ENCODE measurements around the gene FOXS1. TPM values are rescaled to one million over a fixed set of nuclear protein-coding genes. Genes with fewer than 3 reads are reported as not detected.

The FOXS1 gene
- total and polyA plus RNA-seq, 8 donors: 0.16 to 1.7 (median 0.85) TPM; not detected in 2

GRCh38 chr20:31856516-31856915 lies 11.1 kb upstream of the FOXS1 start:
- DNase-seq (peak in 1 of 6 donors; percentile 41), ATAC-seq (no peak), FAIRE-seq (no peak)
- Histone ChIP-seq H3K4me1 (peaks cover 0 to 10% (median 7%) of the 10 kb centered on the region in 3 donors), H3K27me3 (peaks cover 0 to 2% (median 0%) of the 10 kb centered on the region in 4 donors), H3K36me3 (no peaks in the 10 kb centered on the region), H3K9me3 (no peaks in the 10 kb centered on the region), H3K4me3 (no peak overlapping the region), H3K27ac (no peak overlapping the region)
- 39 to 43% methylated on average over 3 of the region's 3 CpGs for WGBS, 2 donors
- TF ChIP-seq, protein P1, sequence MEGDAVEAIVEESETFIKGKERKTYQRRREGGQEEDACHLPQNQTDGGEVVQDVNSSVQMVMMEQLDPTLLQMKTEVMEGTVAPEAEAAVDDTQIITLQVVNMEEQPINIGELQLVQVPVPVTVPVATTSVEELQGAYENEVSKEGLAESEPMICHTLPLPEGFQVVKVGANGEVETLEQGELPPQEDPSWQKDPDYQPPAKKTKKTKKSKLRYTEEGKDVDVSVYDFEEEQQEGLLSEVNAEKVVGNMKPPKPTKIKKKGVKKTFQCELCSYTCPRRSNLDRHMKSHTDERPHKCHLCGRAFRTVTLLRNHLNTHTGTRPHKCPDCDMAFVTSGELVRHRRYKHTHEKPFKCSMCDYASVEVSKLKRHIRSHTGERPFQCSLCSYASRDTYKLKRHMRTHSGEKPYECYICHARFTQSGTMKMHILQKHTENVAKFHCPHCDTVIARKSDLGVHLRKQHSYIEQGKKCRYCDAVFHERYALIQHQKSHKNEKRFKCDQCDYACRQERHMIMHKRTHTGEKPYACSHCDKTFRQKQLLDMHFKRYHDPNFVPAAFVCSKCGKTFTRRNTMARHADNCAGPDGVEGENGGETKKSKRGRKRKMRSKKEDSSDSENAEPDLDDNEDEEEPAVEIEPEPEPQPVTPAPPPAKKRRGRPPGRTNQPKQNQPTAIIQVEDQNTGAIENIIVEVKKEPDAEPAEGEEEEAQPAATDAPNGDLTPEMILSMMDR (IDR thresholded peaks at IDR 0.05): no peak
- intact Hi-C loops (cut with DNase I): no loop called here

DNA sequence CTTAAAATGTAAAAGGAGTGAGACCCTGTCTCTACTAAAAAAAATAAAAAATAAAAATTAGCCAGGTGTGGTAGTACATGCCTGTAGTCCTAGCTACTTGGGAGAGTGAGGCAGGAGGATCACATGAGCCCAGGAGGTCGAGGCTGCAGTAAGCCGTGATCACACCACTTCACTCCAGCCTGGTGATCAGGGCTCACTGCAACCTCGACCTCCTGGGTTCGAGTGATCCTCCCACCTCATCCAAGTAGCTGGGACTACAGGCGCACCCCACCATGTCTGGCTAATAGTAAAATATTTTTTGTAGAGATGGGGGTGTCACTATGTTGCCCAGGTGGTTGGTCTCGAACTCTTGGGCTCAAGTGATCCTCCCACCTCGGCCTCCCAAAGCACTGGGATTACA lies 8.1 kb upstream of the FOXS1 start:
- Histone ChIP-seq H3K27ac (no peak overlapping the region), H3K4me3 (no peak overlapping the region), H3K9me3 (no peaks in the 10 kb centered on the region), H3K27me3 (peaks cover 0 to 2% (median 0%) of the 10 kb centered on the region in 4 donors), H3K36me3 (no peaks in the 10 kb centered on the region), H3K4me1 (no peaks in the 10 kb centered on the region)
- no peak for DNase-seq
- TF ChIP-seq, protein P1 (IDR thresholded peaks at IDR 0.05): no peak
- intact Hi-C loops (cut with DNase I): loop anchor here in 1 of 3 donors (5.0 kb wide), 1 partner anchor 99 kb away; the partner anchor contains the start of gene PDRG1
- no peak for FAIRE-seq
- WGBS, 2 donors: 45 to 60% methylated on average over 7 of the region's 7 CpGs
- no peak for ATAC-seq

DNA sequence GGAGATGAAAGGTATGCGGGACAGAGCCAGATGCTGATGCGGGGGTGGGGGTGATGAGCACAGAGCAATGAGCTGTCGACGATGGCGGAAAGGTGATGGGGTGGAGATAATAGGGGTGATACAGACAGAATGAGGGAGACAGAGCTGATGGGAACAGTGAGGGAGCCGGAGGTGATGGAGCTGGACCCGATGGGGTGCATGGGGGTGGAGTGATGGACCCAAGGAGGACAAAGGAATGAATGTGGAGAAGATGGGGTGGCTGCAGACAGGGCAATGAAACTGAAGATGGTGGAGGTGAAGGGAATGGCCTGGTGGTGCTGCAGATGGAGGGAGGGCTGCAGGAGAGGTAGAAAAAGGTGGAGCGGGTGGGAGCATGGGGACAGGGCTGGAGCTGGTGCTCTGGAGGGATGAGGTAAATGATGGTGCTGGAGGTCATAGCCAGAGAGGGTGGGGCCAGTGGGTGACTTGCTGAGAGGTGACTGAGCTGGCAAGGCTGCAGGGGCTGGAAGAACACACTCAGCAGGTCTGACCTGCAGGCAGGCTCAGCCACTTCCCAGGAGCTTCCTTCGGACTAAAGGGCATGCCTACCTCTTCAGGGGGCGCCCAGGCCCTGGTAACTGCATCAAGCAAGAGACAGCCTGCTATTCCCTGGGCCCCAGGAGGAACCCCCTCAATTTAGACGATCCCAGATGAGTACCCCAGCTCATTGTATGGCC lies 6.0 kb upstream of the FOXS1 start:
- no peak for ATAC-seq
- Histone ChIP-seq H3K27me3 (no peaks in the 10 kb centered on the region), H3K9me3 (no peaks in the 10 kb centered on the region), H3K4me3 (no peak overlapping the region), H3K4me1 (no peaks in the 10 kb centered on the region), H3K36me3 (no peaks in the 10 kb centered on the region), H3K27ac (no peak overlapping the region)
- peak in 1 of 6 donors; percentile 11 for DNase-seq
- intact Hi-C loops (cut with DNase I): loop anchor here in 1 of 3 donors (5.0 kb wide), 1 partner anchor 101 kb away; the partner anchor contains the start of gene PDRG1
- TF ChIP-seq, protein P1 (IDR thresholded peaks at IDR 0.05): no peak
- WGBS, 2 donors: 66 to 67% methylated on average over 11 of the region's 11 CpGs
- no peak for FAIRE-seq

DNA sequence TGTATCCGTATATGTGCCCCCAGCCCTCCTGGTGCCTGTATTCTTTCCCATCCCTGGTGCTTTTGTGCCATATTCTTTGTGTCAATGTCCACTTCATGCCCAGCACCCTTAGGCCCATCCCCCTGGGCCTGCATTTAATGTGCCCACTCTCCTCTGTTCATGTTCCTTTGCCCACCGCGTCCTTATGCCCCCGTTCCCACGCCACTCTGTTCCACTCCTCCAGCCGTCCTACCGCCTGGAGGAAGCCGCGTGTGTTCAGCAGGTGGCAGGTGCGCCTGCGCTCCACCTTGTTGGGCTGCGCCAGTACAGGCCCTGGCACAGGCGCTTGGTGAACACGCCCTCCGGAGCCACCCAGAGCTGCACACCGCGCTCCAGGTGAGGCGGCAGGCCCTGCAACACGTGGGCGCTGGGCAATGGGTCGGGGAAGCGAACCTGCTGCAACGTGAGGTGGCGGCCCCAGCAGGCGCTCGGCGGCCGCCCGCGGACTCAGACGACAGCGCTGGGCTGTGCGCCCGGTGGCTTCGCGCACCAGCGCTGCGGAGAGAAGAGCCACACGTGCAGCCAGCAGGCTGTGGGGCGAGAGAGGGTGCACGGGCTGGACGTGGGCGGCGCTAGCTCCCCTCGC lies 4.0 kb upstream of the FOXS1 start:
- ATAC-seq: peak; percentile 76 to 94 (median 86)
- DNase-seq: peak; percentile 65 to 90 (median 76)
- WGBS, 2 donors: 9 to 15% methylated on average over 45 of the region's 45 CpGs

More for the DNA sequence above, 4.0 kb upstream of the FOXS1 start:
- FAIRE-seq: no peak
- Histone ChIP-seq H3K27ac (no peak overlapping the region), H3K9me3 (no peaks in the 10 kb centered on the region), H3K27me3 (no peaks in the 10 kb centered on the region), H3K4me1 (no peaks in the 10 kb centered on the region), H3K4me3 (no peak overlapping the region), H3K36me3 (no peaks in the 10 kb centered on the region)
- TF ChIP-seq, protein P1 (IDR thresholded peaks at IDR 0.05): no peak
- intact Hi-C loops (cut with DNase I): loop anchor here in 1 of 3 donors (5.0 to 10.0 kb wide), 2 partner anchors 103 to 175 kb away; partner anchors contain the start of gene PDRG1
